ENCODE results near the gene IFI27L1. TPM values are rescaled to one million over a fixed set of nuclear protein-coding genes. Genes with fewer than 3 reads are reported as not detected.

IFI27L1 gene
- total RNA-seq (10 to 100 TPM in 1 of 4 donors, 1 to 10 TPM in 3; 6.5 to 14.4 (median 7.8) TPM), polyA plus RNA-seq (10 to 100 TPM; 10.4 to 15.0 (median 10.6) TPM)
- long read RNA-seq, donor 1, partial matches to known transcripts, result 0 of 3 reads
- long read RNA-seq, donor 1, other reads (novel, unspliced or antisense), result 1 of 3 reads
- long read RNA-seq, donor 2, partial matches to known transcripts, result 1 of 5 reads
- long read RNA-seq, donor 2, other reads (novel, unspliced or antisense), result 4 of 5 reads

GRCh38 chr14:94080621-94081385 is at the start of gene IFI27L1, which contains the start of gene DDX24:
IFI27L1 (plus strand) TSS chr14:94081310; CDS start chr14:94096938, 15,628 bp downstream.
DDX24 (minus strand) TSS chr14:94081202; CDS start chr14:94079742, 1,460 bp downstream.
- ATAC-seq (peak; percentile 99 to 100 (median 100)), DNase-seq (peak; percentile 97 to 99)
- Histone ChIP-seq H3K9me3 (no peaks in the 10 kb centered on the region), H3K4me1 (peaks cover 48% of the 10 kb centered on the region), H3K27me3 (ENCODE audit: insufficient read depth in 3 of 3, low read length in 2 of 3) (no peaks in the 10 kb centered on the region), H3K4me3 (peak within 1 kb of the TSS; percentile 87), H3K27ac (peak within 1 kb of the TSS; percentile 98), H3K36me3 (ENCODE audit: insufficient read depth in 1 of 2, low read depth in 1 of 2) (peaks cover 0 to 28% of the 10 kb centered on the region in 2 donors)
- WGBS, 3 donors, result 0 to 1% (median 0%) methylated on average over 65 to 77 of the region's 77 CpGs
- TF ChIP-seq CTCF (IDR thresholded peaks at IDR 0.05), result no peak
- intact Hi-C loops (cut with DNase I), result loop anchor here in 1 of 2 donors (5.0 kb wide), 1 partner anchor 56 kb away; no protein-coding TSS in a partner anchor

GRCh38 chr14:94031883-94032279 is 49.2 kb upstream of the IFI27L1 start:
- Histone ChIP-seq H3K36me3 (ENCODE audit: insufficient read depth in 1 of 2, low read depth in 1 of 2) (no peaks in the 10 kb centered on the region), H3K9me3 (no peaks in the 10 kb centered on the region), H3K27me3 (ENCODE audit: insufficient read depth in 3 of 3, low read length in 2 of 3) (no peaks in the 10 kb centered on the region), H3K4me1 (no peaks in the 10 kb centered on the region), H3K4me3 (no peak overlapping the region), H3K27ac (no peak overlapping the region)
- no peak for TF ChIP-seq CTCF (IDR thresholded peaks at IDR 0.05)
- WGBS, 3 donors, result 71 to 74% (median 73%) methylated on average over 7 of the region's 7 CpGs
- intact Hi-C loops (cut with DNase I), result no loop called here
- ATAC-seq (no peak), DNase-seq (no peak)

GRCh38 chr14:94034886-94035285 is 46.2 kb upstream of the IFI27L1 start:
- H3K27me3 ChIP-seq (ENCODE audit: insufficient read depth in 3 of 3, low read length in 2 of 3), result no peaks in the 10 kb centered on the region
- H3K4me3 ChIP-seq, result no peak overlapping the region
- H3K9me3 ChIP-seq, result no peaks in the 10 kb centered on the region
- DNase-seq (no peak), ATAC-seq (no peak)
- TF ChIP-seq CTCF (IDR thresholded peaks at IDR 0.05), result no peak
- intact Hi-C loops (cut with DNase I), result loop anchor here in 1 of 2 donors (5.0 kb wide), 1 partner anchor 142 kb away; no protein-coding TSS in a partner anchor
- WGBS, 3 donors, result 83 to 91% (median 83%) methylated on average over 3 of the region's 3 CpGs
- H3K27ac ChIP-seq, result no peak overlapping the region
- no peaks in the 10 kb centered on the region for H3K4me1 ChIP-seq
- H3K36me3 ChIP-seq (ENCODE audit: insufficient read depth in 1 of 2, low read depth in 1 of 2), result no peaks in the 10 kb centered on the region

GRCh38 chr14:94036313-94037167 is 44.6 kb upstream of the IFI27L1 start:
- WGBS, 3 donors, result 30 to 37% (median 30%) methylated on average over 12 of the region's 12 CpGs
- ATAC-seq (peak; percentile 90 to 97 (median 94)), DNase-seq (peak; percentile 67 to 83)
- intact Hi-C loops (cut with DNase I), result loop anchor here (1.0 to 5.0 kb wide), 3 partner anchors 100 to 141 kb away; no protein-coding TSS in a partner anchor
- H3K4me1 ChIP-seq, result peaks cover 2% of the 10 kb centered on the region
- no peak overlapping the region for H3K27ac ChIP-seq
- peak; percentile 86 for TF ChIP-seq CTCF (IDR thresholded peaks at IDR 0.05)
- H3K9me3 ChIP-seq, result no peaks in the 10 kb centered on the region
- no peaks in the 10 kb centered on the region for H3K36me3 ChIP-seq (ENCODE audit: insufficient read depth in 1 of 2, low read depth in 1 of 2)
- H3K4me3 ChIP-seq, result no peak overlapping the region
- H3K27me3 ChIP-seq (ENCODE audit: insufficient read depth in 3 of 3, low read length in 2 of 3), result no peaks in the 10 kb centered on the region

Measured in psoas muscle (tissue), 8 donors.